BJ (cell line): ENCODE measurements around the gene CTR9. TPM values are rescaled to one million over a fixed set of nuclear protein-coding genes. Genes with fewer than 3 reads are reported as not detected.

ENCODE experiments used
- CTCF ChIA-PET: fragments of 350-600 bp; formaldehyde crosslinking; extraction: SDS; loops from one replicate; lab custom pipeline; 2021; ENCODE audit warnings: antibody characterized with exemption, inconsistent platforms; lab: Yijun Ruan, JAX
- POLR2A ChIA-PET: fragments of 300-600 bp; sonication (Branson Sonifier 250); formaldehyde crosslinking; extraction: SDS; loops from one replicate; lab custom pipeline; 2021; ENCODE audit warnings: antibody characterized with exemption; lab: Charles Lee
- DNase-seq: peaks from one replicate; pipeline ENCODE4 v3.0.0-alpha.2; 2011; ENCODE audit warnings: low read depth
- H3K27me3 ChIP-seq: 2 replicates; pipeline ENCODE4 v1.6.0; 2011; ENCODE audit warnings: low read length; ENCODE audit not compliant: control insufficient read depth, insufficient read depth
- H3K36me3 ChIP-seq: 2 replicates; pipeline ENCODE4 v1.5.1; 2011; ENCODE audit warnings: low read length; ENCODE audit not compliant: control insufficient read depth, insufficient read depth
- H3K4me3 ChIP-seq: 2 replicates; pipeline ENCODE4 v1.5.1; 2011; ENCODE audit warnings: low read depth, mild to moderate bottlenecking, control low read depth, low read length
- CTCF ChIP-seq: IDR thresholded peaks from 2 replicates; pipeline ENCODE4 v1.5.1; 2011; ENCODE audit warnings: low read depth, mild to moderate bottlenecking, control low read depth, inconsistent platforms, low read length, moderate library complexity; ENCODE audit not compliant: insufficient read depth
- polyA plus RNA-seq: library from polyadenylated mRNA; depleted of rRNA; stranded (reverse); fragments of >200 nt; gene quantifications from 2 replicates; pipeline ENCODE4 v1.2.3, GENCODE V29; 2011

Gene CTR9
- polyA plus RNA-seq, 1 experiment: 6.6 TPM

DNA sequence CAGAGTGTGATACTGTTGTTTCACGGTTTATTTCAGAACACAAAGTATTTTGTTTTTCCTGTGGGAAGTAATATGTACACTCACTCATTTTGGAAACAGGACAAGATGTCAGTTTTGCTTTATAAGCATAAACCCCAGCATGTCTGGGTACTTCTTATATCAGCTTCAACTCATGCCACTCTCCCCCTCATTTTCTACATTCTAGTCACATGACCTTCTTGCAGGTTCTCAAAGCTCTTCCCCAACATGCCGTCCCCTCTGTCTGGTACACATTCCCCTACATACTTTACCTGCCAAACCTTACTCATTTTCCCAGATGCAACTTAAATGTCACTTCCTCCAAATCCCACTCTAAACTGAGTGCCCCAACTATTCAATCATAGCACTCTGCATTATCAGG is 1.6 kb upstream of the CTR9 start:
- ChIA-PET CTCF (interaction anchor here (0.9 kb wide), 1 partner anchor 9 kb away, joined by 3 read pairs; no protein-coding TSS in a partner anchor), POLR2A (no interaction called here)
- DNase-seq: no peak
- TF ChIP-seq CTCF: no peak
- Histone ChIP-seq H3K4me3 (no peak overlapping the region), H3K36me3 (no peaks in the 10 kb centered on the region; the same call in 1 of the 2 replicates), H3K27me3 (no peaks in the 10 kb centered on the region)

DNA sequence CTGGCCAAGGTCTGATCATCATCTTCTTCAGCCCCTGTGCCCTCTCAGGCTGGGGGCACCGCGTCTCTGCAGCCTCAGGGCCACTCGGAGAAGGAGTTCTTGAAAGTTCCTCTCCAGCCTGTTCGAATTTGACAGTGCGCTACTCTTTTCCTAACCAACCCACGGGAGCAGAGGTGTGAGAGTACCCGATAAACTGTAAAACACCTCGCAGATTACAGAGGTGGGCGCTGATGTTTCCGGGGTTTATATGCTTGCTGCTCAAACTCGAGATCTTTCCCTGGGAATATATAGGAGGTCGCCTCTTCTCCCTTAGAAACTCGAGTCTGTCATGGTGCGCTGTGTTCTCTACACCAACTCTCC is 515 bp downstream of the CTR9 start:
- POLR2A ChIA-PET: interaction anchor here (0.7 to 1.2 kb wide), 2 partner anchors 58 to 1101 kb away, joined by 3 to 4 read pairs; partner anchors contain the start of gene EIF4G2
- no peak for TF ChIP-seq CTCF
- Histone ChIP-seq H3K4me3 (peak overlapping the region; percentile 86), H3K27me3 (no peaks in the 10 kb centered on the region), H3K36me3 (peaks cover 2% of the 10 kb centered on the region)
- DNase-seq: no peak
- CTCF ChIA-PET: no interaction called here

DNA sequence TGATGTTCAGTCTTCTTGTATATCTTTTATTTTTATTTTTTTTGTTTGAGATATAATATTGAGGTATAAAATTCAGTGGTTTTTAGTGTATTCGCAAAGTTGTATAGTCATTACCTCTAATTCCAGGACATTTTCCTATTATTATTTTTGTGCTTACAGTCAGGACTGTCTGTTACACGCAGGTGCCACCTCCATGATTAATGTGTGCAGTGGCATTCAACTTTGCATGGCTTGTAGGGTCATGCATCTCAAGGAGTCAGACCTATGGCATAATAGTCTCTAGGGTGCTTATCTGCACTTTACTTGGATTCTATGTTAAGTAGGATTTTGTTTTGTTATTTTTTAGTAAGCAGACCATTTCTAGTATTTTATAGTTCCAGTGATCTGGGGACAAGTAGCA is 1.0 kb downstream of the CTR9 start:
- H3K36me3 ChIP-seq: peaks cover 4% of the 10 kb centered on the region
- no peak for TF ChIP-seq CTCF
- peak overlapping the region; percentile 86 for H3K4me3 ChIP-seq
- POLR2A ChIA-PET: interaction anchor here (1.2 kb wide), 1 partner anchor 57 kb away, joined by 4 read pairs; the partner anchor contains the start of gene EIF4G2
- DNase-seq: no peak
- CTCF ChIA-PET: no interaction called here
- no peaks in the 10 kb centered on the region for H3K27me3 ChIP-seq

DNA sequence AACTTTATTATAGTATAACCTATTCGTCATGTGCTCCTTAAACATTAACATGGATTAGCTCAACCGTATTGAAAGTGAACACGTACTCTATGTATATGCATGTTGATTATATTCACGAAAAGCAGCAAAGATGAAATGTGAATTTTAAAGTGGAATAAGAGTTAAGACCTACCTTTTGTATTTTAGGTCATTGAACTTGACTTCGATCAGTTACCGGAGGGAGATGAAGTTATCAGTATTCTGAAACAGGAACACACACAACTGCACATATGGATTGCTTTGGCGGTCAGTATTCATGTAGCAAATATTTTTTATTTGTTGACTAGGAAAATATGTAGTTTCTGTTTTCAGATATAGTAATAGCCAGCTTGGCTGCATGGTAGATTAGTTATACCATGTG is 1.4 kb downstream of the CTR9 start:
- no peak for DNase-seq
- CTCF ChIA-PET: no interaction called here
- POLR2A ChIA-PET: no interaction called here
- Histone ChIP-seq H3K4me3 (peak overlapping the region; percentile 86), H3K27me3 (no peaks in the 10 kb centered on the region), H3K36me3 (peaks cover 7% of the 10 kb centered on the region)
- TF ChIP-seq CTCF: no peak

DNA sequence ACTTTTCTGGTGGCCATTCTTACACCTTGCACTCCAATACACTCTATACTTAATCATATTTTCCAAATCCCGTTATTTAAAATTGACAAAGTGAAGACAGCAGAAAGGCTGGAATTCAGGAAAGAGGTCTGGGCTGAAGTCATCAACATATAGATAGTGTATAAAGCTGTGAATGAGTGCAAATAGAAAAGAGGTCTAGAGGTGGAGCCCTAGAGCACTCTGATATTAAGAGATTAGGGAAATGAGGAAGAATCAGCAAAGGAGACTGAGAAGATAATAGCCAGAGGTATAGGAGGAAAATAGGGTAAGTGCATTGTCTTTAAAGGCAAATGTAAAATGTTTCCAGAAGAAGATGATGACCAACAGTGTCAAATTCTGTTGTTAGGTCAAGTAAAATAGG is 7.9 kb downstream of the CTR9 start:
- H3K36me3 ChIP-seq: peaks cover 11% of the 10 kb centered on the region
- no peaks in the 10 kb centered on the region for H3K27me3 ChIP-seq
- CTCF ChIA-PET: interaction anchor here (1.0 to 1.7 kb wide), 2 partner anchors 12 to 22 kb away, joined by 3 to 4 read pairs; no protein-coding TSS in a partner anchor
- no peak overlapping the region for H3K4me3 ChIP-seq
- no peak for DNase-seq
- POLR2A ChIA-PET: no interaction called here
- peak; percentile 10; the same call in 1 of the 2 replicates for TF ChIP-seq CTCF
